H1 (cell line): Measurements from ENCODE around the gene NDUFA5. TPM values are rescaled to one million over a fixed set of nuclear protein-coding genes. Genes with fewer than 3 reads are reported as not detected.

Experiments
- BRCA1 ChIP-seq: IDR thresholded peaks from 2 replicates; pipeline ENCODE4 v1.6.1; 2012; ENCODE audit warnings: low read depth, low read length, improper control_type of control experiment
- MAX ChIP-seq: IDR thresholded peaks from 2 replicates; pipeline ENCODE4 v1.6.1; 2012; ENCODE audit warnings: inconsistent platforms
- NRF1 ChIP-seq: IDR thresholded peaks from 2 replicates; pipeline ENCODE4 v1.6.1; 2011; ENCODE audit warnings: mild to moderate bottlenecking, low read depth, low read length, improper control_type of control experiment
- SP1 ChIP-seq: IDR thresholded peaks from 2 replicates; pipeline ENCODE4 v1.6.1; 2011; ENCODE audit warnings: low read depth, low read length
- SP2 ChIP-seq: IDR thresholded peaks from 2 replicates; pipeline ENCODE4 v1.6.1; 2012; ENCODE audit warnings: mild to moderate bottlenecking, low read length, inconsistent platforms
- ZNF274 ChIP-seq: IDR thresholded peaks from 2 replicates; pipeline ENCODE4 v1.7.0; 2012; ENCODE audit warnings: low read length, borderline replicate concordance; ENCODE audit errors: extremely low read depth
- polyA plus RNA-seq, 7 experiments: library from polyadenylated mRNA; depleted of rRNA in 3 of 7; stranded (reverse) in 5 of 7; unstranded in 2 of 7; fragments of >200 nt in 5 of 7; fragments of 200-250 nt in 2 of 7; gene quantifications; 1 replicate in 5 of 7; 2 replicates in 1 of 7; 4 replicates in 1 of 7; pipeline versions ENCODE4 v1.2.1 to v1.2.3, GENCODE V29; 2011 to 2013; ENCODE audit warnings: missing spikeins in 2 of 7, mixed read lengths in 2 of 7
- total RNA-seq: library from RNA; stranded (reverse); fragmentation: NEBNext Ultra II Directional; extraction: Animal tissue kit (Norgen Biotek cat#: 25700); gene quantifications from 2 replicates; pipeline ENCODE4 v1.2.1, GENCODE V29; 2021

NDUFA5 gene
- total and polyA plus RNA-seq, 2 of the 8 experiments (the other 6 are each of a cell fraction or from before 2014, with no cell fraction given) = 7.6 to 76.3 TPM

GRCh38 chr7:123553159-123553558 is 4.5 kb downstream of the NDUFA5 start (continued):
- TF ChIP-seq ZNF274 = no peak
- TF ChIP-seq MAX = no peak
- no peak for TF ChIP-seq SP1
- no peak for TF ChIP-seq BRCA1
- no peak for TF ChIP-seq SP2
- no peak for TF ChIP-seq NRF1
- TF ChIP-seq, all 59 proteins: peak for 0
